HG03103 (cell line): ENCODE results near the gene SDS.

Source experiments
- ATAC-seq: cut with Tn5 transposase; IDR thresholded peaks from one replicate; pipeline ENCODE4 v1.9.1; 2021; ENCODE audit warnings: low read depth; ENCODE audit not compliant: unreplicated experiment

SDS gene

DNA sequence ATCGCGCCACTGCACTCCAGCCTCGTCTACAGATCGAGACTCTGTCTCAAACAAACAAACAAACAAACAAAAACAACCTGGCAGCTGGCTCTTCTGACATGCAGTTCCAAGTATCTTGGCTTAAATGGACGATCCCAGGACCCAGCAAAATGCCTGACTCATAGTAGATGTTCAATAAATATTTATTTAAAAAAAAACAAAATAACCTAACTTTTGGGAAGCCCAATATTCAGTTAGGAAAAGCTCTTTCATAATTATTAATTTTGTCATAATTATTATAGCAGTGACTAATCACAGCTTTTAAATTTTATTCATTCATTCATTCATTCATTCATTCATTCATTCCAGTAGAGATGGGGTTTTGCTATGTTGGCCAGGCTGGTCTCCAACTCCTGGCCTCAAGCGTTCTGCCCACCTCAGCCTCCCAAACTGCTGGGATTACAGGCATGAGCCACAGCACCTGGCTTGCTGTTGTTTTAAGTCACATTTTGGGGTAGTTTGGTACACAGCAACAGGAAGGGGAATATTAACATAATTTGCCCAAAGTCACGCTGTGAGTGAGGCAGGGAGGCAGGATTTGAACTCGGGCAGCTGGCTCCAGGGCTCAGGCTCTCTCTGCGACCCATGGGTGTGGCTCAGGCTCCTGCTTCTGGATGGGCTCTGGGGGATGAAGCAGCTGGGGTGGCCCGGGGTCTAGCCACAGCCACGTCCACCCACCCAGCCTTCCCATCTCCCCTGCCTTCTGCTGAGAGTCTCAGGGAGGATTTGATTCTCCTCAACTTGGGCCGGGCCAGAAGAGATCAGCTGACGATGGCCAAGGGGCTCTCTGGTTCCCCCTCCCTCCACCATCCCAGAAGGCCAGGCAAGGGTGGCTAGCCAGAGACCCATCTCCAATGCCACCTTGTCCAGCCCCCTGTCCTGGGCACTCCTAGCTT is 2.4 kb downstream of the SDS start:
- ATAC-seq, result no peak

DNA sequence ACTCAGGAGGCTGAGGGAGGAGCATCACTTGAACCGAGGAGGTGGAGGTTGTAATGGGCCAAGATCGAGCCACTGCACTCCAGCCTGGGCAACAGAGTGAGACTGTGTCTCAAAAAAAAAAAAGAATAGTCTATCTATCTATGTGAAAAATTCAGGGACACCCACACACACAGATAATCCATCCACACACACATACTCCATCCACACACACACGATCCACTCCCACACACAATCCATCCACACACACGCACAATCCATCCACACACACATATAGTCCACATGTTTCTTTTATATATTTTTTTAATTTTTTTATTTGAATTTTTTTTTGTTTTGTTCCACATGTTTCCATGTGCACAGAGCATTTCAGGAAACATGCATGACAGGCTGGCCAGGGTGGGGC is 3.3 kb downstream of the SDS start:
- ATAC-seq, result no peak

DNA sequence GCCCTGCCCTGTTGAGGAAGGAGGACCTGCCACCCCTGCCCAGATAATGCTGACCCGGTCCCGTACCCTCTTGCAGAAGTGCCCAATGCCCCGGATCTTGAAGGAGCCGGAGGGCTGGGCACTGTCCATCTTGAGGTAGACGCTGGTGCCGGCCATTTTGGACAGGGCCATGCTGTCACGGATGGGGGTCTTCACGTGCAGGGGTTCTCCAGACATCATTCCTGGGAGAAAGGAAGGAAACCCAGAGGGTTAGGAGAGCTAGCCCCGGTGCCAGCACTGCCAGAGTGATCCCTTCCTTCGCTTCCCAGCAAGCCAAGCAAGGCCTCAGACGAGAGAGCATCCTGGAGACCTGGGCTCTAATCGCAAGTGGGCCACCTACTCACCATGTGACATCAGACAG is 4.2 kb downstream of the SDS start:
- no peak for ATAC-seq

DNA sequence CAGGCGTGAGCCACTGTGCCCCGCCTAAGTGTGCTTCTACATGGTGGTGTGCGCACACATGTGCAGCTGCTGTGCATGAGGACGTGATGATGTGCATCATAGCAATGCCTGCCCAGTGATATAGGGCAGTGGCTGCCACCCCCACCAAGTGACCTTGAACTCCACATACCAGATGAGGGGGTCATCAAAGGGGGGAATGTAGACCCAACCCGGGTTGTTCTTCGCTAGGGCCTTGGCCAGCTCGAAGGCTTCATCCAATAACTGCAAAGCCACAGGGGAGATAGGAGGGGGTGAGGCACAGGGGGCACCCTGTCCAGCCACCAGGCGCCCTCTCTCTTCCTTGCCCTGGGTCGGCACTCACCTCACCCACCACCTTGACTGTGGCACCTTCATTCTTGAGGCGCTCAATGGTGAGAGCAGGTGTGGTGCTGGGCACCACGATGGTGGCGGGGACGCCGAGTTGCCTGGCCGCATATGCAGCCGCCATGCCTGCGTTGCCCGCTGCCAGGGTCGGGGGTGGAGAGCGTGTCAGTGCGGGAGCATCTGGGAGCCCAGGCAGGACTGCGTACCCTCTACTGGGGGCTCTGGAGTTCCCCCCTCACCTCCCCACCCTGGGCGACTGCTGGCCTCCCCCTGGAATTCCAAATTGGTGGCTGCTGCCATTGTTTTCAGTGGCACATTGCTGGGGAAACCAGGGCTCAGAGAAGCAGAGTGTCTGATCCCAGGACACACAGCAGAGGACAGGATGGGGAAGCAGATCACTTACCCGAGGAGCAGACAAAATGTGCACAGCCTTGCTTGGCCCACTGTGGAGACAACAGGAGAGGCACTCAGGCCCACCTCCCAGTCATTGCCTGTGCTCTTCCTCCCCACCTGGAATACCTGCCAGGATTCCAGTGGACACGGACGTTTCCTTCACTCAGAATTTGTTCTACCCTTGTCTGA is 5.1 kb downstream of the SDS start:
- no peak for ATAC-seq

DNA sequence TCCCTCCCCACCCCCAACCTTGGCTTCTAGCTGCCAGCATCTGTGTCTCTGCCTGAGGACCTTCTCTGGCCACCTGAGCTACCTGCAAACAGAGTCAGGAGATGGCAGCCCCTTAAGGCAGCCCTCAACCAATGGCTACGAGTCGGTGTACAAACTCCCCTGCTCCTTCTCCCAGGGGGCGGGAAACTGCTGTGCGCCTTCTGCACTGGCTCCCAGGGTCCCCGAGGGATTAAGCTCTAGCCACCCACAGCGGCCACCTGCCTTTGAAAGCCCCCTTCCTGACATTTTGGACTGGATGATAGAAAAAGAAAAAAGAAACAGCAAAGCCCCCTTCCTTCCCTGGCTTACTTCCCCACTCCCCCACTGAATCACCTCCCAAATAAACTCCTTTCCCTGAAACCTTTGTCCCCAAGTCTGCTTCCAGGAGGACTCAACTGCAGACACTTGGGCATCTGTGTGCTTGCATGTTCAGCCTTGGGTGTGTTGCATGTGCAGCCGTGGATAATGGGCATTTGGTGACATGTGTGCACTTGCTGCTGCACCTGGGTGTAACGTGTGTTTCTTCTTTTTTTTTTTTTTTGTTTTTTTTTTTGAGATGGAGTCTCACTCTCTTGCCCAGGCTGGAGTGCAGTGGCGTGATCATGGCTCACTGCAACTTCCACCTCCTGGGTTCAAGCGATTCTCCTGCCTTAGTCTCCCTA is 6.0 kb downstream of the SDS start:
- no peak for ATAC-seq

DNA sequence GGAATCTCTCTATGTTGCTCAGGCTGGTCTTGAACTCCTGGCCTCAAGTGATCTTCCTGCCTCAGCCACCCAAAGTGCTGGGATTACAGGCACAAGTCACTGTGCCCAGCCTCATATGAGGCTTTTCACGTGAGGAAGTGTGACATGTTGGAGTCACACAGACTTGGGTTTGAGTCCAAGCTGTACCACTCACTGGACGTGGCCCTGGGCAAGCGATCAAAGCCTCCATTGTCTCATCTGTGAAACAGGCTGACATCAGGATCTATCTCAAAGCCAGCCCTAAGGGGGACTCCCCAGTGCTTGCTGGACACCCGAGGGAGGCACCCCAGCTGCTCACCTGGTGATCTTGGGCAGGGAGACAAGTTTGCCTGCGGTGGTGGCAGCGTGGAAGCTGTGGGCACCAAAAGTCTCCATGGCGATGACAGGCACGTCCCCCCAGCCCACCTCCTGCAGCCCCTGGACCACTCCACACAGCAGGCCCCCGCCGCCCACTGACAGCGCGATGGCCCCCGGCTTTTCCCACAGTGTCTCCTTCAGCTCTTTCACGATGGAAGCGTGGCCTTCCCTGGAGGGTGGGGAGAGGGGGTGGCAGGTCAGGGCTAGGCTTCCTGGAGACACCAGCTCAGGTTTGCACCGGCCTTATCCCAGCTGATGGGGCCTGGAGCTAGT is 6.7 kb downstream of the SDS start:
- no peak for ATAC-seq

DNA sequence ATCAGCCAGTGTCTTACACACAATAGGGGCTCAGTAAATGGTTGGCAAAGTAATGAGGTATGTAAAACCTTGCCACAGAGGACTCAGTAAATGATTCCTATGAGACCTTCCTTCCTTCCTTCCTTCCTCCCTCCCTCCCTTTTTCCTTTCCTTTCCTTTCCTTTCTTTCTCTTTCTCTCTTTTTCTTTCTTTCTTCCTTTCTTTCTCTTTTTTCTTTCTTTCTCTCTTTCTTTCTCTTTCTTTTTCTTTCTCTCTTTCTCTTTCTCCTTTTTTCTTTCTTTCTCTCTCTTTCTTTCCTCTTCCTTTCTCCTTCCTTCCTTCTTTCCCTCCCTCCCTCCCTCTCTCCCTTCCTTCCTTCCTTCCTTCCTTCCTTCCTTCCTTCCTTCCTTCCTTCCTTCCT is 7.5 kb downstream of the SDS start:
- no peak for ATAC-seq

DNA sequence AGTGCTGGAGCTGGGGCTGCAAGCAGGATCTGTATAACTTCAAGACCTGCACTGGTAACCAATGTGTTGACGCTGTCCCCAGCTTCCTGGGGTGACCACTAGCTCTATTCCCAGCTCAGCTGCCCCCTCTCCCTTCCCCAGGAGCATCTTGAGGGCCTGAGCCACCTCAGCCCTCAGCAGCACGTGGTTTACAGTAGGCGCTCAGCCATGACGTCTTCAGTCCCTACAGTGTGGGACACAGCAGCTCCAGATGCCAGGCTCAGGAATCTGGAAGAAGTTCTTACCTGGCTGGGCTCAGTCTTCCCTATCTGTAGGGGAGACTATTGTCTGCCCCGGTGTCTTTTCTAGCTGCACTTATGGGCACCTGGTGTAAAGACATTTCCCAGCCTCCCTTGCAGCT is 8.6 kb downstream of the SDS start:
- ATAC-seq, result no peak

DNA sequence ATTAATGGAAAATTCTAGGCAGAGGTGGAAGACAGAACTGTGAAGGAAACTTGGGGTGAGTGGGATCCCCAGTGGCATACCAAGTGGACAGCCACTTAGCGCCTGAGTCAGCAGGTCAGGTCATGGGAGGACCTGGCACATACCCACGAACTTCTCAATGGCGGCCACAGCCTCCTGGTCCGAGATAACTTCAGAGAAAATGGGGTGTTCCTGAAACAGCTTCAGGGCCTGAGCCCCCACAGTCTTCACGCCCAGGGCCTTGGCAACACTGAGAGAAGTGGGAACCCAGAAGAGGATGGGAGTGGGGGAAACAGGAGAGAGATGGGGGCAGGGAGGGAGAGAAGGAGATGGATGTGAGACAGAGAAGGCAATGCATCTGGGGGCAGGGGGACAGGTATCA is 9.9 kb downstream of the SDS start:
- ATAC-seq, result no peak

DNA sequence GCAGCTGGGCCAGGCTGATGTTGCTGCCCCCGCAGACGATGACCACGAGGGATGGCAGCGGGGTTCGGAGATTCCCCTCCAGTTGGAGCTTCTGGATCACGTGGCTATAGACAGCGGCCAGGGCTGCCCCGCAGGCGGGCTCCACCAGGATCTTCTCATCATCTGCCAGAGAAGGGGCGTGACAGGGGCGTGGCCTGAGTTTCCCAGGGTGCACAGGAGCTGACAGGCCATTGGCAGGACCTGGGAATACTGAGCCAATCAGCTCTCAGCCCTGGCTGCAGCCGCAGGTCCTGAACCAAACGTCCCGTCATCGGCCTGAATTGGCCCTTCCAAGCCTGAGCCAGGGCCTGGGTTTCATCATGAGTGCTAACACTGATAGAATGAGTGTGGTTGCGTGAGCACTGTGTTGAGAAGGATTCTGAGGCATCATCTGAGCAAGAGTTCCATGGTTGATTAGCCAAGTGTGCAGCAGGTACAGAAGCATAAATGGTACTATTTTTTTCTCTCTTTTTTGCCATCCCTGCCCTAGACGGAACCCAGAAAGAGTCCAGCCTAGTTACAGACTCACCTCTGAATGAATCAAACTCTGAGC is 10.6 kb downstream of the SDS start:
- peak; percentile 66 for ATAC-seq

DNA sequence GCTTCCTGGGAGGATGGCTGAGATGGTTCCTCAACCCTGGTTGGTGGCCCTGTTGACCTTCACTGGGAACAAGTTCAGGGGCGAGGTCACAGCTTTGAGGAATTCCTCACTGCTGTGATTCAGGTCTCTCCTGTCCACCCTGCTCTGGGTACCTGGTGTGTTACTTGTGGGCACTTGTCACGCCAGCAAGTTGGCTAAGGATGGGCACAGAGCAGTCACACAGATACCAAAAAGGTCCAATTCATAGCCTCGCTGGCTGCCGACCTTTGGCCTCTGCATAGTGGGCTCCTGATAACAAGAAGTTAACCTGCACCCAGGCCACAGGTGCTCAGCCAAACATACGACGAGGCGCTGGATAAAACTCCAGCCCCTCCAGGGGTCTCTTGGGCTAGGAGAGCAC is 11.2 kb downstream of the SDS start:
- no peak for ATAC-seq

DNA sequence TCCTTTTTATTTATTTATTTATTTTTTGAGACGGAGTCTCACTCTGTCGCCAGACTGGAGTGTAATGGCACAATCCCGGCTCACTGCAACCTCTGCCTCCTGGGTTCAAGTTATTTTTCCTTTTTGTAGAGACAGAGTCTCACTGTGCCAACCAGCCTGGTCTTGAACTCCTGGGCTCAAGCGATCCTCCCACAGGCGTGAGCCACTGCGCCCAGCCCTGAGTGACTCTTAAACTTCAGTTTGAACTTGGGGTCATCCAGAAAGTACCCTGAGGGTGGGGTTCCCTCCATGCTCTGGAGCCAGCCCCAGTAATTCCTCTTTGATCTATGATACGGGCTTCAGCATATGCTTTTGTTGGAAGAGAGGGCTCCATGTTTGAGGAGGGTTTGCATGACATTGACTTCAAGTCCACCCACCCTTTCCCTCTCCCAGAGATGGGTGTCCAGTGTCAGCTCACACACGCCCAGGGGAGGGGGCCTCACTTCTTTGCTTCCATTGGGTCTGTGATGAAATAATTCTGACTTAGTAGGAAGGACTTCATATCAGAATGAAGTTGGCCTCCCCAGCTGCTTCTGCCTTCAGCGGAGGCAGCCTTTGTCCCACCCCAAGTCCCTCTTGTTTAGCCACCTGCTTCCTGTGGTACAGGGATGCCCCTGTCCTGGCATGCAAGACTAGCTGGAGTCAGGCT is 11.9 kb downstream of the SDS start:
- ATAC-seq, result no peak

DNA sequence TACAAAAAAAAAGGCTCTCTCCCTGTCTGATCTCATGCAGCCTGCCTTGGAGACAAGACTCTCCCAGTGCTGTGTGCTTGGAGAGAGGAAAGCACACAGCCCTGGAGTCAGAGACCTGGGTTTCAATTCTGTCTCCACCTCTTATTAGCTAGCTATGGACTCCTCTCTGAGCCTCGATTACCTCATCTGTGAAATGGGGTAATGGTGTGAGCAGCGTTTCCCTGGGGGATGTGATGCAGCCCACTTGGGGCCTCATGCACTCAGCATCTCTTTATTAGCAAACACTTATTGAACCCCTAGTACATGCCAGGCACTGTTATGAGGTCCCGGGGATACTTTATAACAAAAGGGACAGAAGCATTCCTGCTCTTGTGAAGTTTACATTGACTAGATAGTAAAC is 12.5 kb downstream of the SDS start:
- no peak for ATAC-seq

DNA sequence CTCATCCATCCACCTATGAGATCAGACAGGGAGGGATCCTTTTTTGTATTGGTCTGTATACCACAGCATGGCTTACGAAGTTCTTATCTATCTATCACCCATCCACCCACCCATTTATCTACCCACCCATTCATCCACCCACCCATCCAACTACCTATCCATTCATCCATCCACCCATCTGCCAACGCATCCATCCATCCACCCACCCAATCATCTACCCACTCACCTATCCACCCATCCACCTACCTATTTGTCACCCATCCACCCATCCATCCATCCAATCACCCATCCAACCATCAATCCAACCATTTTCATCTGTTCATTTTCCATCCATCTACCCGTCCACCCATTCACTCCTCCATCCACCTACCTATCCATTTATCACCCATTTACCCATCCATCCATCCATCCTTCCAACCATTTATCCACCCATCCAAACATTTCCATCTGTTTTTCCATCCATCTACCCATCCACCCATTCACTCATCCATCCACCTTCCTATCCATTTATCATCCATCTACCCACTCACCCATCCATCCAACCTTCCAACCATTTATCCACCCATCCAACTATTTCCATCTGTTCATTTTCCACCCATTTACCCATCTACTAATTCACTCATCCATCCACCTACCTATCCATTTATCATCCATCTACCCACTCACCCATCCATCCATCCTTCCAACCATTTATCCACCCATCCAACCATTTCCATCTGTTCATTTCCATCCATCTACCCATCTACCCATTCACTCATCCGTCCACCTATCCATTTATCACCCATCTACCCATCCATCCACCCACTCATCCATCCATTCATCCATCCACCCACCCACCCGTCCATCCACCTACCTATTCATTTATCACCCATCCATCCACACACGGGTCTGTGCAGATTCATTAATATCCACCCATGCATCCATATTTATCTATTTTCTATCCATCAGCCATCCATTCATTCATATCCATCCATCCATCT is 13.3 kb downstream of the SDS start:
- no peak for ATAC-seq

DNA sequence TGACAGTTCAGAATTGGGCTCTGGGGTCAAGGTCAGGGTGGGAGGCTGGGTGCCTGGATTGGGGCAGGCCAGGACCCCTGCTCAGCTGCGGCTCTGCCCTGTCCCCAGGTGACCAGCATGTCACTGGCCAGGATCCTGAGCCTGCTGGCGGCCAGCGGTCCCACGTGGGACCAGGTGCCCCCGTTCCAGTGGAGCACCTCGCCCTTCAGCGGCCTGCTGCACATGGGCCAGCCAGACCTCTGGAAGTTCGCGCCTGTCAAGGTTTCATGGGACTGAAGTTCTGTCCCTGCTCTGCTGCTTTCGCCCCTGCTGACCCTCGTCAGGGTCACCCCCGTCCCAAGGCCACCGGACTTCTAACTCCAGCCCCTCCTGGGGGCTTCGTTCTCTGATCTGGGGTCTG is 15.3 kb downstream of the SDS start:
- ATAC-seq, result no peak

DNA sequence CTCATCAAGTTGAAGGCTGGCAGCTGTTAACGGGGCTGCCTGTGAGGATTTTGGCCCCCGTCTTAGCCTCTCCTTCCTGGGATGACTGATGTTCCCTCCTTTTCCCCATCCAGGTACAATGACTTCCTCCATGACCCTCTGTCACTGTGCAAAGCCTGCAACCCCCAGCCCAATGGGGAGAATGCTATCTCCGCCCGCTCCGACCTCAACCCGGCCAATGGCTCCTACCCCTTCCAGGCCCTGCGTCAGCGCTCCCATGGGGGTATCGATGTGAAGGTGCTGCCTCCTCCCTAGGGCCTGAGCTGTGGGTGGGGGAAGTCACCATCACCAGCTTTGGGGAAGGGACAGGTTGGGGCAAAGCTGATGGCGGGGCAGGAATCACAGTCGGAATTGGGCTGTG is 16.1 kb downstream of the SDS start:
- no peak for ATAC-seq

DNA sequence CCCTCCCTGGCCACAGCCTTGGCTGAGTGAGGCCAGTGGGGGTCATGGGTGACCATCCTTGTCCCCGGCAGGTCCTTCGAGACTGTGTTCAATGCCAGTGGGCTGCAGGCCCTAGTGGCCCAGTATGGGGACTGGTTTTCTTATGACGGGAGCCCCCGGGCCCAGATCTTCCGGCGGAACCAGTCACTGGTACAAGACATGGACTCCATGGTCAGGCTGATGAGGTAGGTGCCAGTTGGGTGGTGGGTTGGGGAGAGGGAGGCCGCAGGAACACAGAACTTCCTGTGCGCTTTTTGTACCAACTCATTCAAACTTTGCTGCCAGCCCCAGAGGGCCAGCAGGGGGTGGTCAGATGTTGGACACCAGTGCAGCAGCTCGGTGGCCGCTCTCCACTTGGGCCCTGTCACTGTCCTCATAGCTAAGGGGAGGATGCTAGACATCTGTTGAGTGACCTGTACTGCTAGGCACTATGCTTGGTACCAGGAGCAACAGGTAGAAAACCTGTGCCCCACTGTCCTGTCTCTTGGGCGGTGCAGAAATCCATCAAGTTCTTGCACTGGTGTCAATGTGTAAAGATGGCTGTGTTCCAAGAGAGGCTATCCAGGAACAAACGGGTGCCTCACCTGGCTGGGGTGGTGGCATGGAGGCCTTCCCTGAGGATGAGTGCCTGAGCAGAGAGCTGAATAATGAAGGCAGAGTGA is 16.7 kb downstream of the SDS start:
- no peak for ATAC-seq
